PC-3 (cell line): ENCODE data around the gene DIO1. TPM values are rescaled to one million over a fixed set of nuclear protein-coding genes. Genes with fewer than 3 reads are reported as not detected.

ENCODE experiments used
- ATAC-seq: fragments of 200-7000 bp; cut with Tn5 transposase; 2 replicates; pipeline ENCODE4 v1.9.1; 2020; ENCODE audit warnings: mild to moderate bottlenecking, moderate library complexity
- BruUV-seq: library from RNA; stranded (reverse); fragments of 400-500 nt; replicated peaks from 2 replicates; lab custom pipeline; 2021; lab: Mats Ljungman, UMichigan
- CTCF ChIA-PET: fragments of 300-600 bp; sonication (Branson Sonifier 250); formaldehyde crosslinking; loops from one replicate; lab custom pipeline; 2022; ENCODE audit warnings: antibody characterized with exemption; lab: Charles Lee
- POLR2A ChIA-PET: fragments of 300-600 bp; sonication (Branson Sonifier 250); formaldehyde crosslinking; loops from one replicate; lab custom pipeline; 2022; ENCODE audit warnings: antibody characterized with exemption; ENCODE audit not compliant: unreplicated experiment; lab: Charles Lee
- DNase-seq: peaks from one replicate; pipeline ENCODE4 v3.0.0-alpha.2; 2015
- H2AFZ ChIP-seq: fragments of 300-600 bp; sonication (generic); 2 replicates; pipeline ENCODE4 v1.6.0; 2016; ENCODE audit warnings: antibody characterized with exemption, low read length
- H3F3A ChIP-seq: fragments of 300-600 bp; sonication (generic); one replicate; pipeline ENCODE4 v1.6.0; 2017; ENCODE audit warnings: antibody characterized with exemption, low read length, control low read depth, mild to moderate bottlenecking; ENCODE audit not compliant: unreplicated experiment
- H3K27ac ChIP-seq: fragments of 300-600 bp; sonication (generic); 2 replicates; pipeline ENCODE4 v1.5.1; 2016; ENCODE audit warnings: mild to moderate bottlenecking, low read length
- H3K27me3 ChIP-seq: fragments of 300-600 bp; sonication (generic); 2 replicates; pipeline ENCODE4 v1.6.1; 2016; ENCODE audit warnings: low read length, mixed read lengths
- H3K36me3 ChIP-seq: fragments of 300-600 bp; sonication (generic); 2 replicates; pipeline ENCODE4 v1.6.1; 2016; ENCODE audit warnings: low read depth, mixed run types, low read length, mixed read lengths
- H3K4me1 ChIP-seq: fragments of 300-600 bp; sonication (generic); 2 replicates; pipeline ENCODE4 v1.5.1; 2016; ENCODE audit warnings: low read length; ENCODE audit not compliant: insufficient read depth
- H3K4me2 ChIP-seq: fragments of 300-600 bp; sonication (generic); 2 replicates; pipeline ENCODE4 v1.6.0; 2016; ENCODE audit warnings: low read length
- H3K4me3 ChIP-seq: fragments of 300-600 bp; sonication (generic); 2 replicates; pipeline ENCODE4 v1.5.1; 2016; ENCODE audit warnings: mild to moderate bottlenecking, low read length, mixed read lengths
- H3K79me2 ChIP-seq: fragments of 300-600 bp; sonication (generic); 2 replicates; pipeline ENCODE4 v1.6.1; 2017; ENCODE audit warnings: low read length, mixed read lengths
- H3K9ac ChIP-seq: fragments of 300-600 bp; sonication (generic); 2 replicates; pipeline ENCODE4 v1.6.0; 2016; ENCODE audit warnings: mild to moderate bottlenecking, low read length
- H3K9me2 ChIP-seq: fragments of 300-600 bp; sonication (generic); replicated peaks from 2 replicates; pipeline ENCODE4 v1.6.1; 2016; ENCODE audit warnings: mixed run types, low read length, mixed read lengths
- H3K9me3 ChIP-seq: fragments of 300-600 bp; sonication (generic); 2 replicates; pipeline ENCODE4 v1.6.1; 2016; ENCODE audit warnings: low read length, mixed read lengths
- H4K20me1 ChIP-seq: fragments of 300-600 bp; sonication (generic); 2 replicates; pipeline ENCODE4 v1.6.1; 2016; ENCODE audit warnings: low read length, mixed read lengths
- CTCF ChIP-seq: fragments of 300-600 bp; sonication (generic); conservative IDR thresholded peaks from 2 replicates; pipeline ENCODE4 v1.5.1; 2017; ENCODE audit warnings: antibody characterized with exemption, low read depth, mild to moderate bottlenecking, low read length
- EZH2 ChIP-seq: fragments of 300-600 bp; sonication (generic); IDR thresholded peaks from one replicate; pipeline ENCODE4 v1.6.1; 2017; ENCODE audit warnings: antibody characterized with exemption, mild to moderate bottlenecking, low read length; ENCODE audit not compliant: unreplicated experiment
- EZH2phosphoT487 ChIP-seq: fragments of 300-600 bp; sonication (generic); IDR thresholded peaks from 2 replicates; pipeline ENCODE4 v1.6.1; 2018; ENCODE audit warnings: mild to moderate bottlenecking, antibody characterized with exemption, low read length, borderline replicate concordance
- intact Hi-C: fragments of 100-400 bp; cut with micrococcal nuclease; formaldehyde crosslinking; loops from 2 replicates; pipeline ENCODE4 v1.9.0; 2023
- total RNA-seq: library from RNA; depleted of rRNA; stranded (reverse); fragments of >200 nt; gene quantifications from 2 replicates; pipeline ENCODE4 v1.2.3, GENCODE V29; 2014

Gene DIO1
- total RNA-seq, 1 experiment from 2014 or later: not detected

DNA sequence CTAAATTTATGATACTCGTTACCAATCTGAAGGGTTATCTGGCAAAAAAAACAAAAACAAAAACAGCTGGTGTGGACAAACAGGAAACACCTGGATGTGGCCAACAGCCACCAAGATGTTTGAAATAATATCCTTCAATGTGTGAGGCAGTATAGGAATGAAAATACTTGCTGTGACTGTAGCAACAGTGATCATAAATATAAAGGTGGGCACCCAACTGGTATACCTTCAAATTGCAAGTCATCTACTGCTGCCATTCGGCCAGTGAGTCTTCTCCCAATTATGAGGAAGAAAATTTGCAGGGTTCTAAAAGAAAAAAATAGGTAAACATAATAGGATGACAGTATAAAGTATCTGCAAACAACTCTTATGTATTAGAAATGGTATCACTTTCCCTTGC is 5.3 kb upstream of the DIO1 start:
- no peak for TF ChIP-seq EZH2
- no peak for TF ChIP-seq CTCF
- no peak for TF ChIP-seq EZH2phosphoT487
- DNase-seq (no peak), ATAC-seq (no peak)
- Histone ChIP-seq H3K4me3 (peak overlapping the region; percentile 94), H3K27ac (no peak overlapping the region), H3K36me3 (no peaks in the 10 kb centered on the region), H3F3A (no peaks in the 10 kb centered on the region), H2AFZ (peak overlapping the region; percentile 85; the same call in 1 of the 2 replicates), H3K9me3 (no peaks in the 10 kb centered on the region), H3K27me3 (no peaks in the 10 kb centered on the region), H3K4me2 (peak overlapping the region; percentile 88), H3K9me2 (no peaks in the 10 kb centered on the region), H4K20me1 (no peaks in the 10 kb centered on the region), H3K9ac (peak overlapping the region; percentile 78; the same call in 1 of the 2 replicates), H3K4me1 (peaks cover 15% of the 10 kb centered on the region), H3K79me2 (0 out of 2 replicates have a peak, but pooled peaks cover 3% of the 10 kb centered on the region)
- intact Hi-C loops: no loop called here
- CTCF ChIA-PET: no interaction called here
- BruUV-seq: no TSS peak
- POLR2A ChIA-PET: interaction anchor here (0.6 kb wide), 1 partner anchor 59 kb away, joined by 4 read pairs; no protein-coding TSS in a partner anchor

DNA sequence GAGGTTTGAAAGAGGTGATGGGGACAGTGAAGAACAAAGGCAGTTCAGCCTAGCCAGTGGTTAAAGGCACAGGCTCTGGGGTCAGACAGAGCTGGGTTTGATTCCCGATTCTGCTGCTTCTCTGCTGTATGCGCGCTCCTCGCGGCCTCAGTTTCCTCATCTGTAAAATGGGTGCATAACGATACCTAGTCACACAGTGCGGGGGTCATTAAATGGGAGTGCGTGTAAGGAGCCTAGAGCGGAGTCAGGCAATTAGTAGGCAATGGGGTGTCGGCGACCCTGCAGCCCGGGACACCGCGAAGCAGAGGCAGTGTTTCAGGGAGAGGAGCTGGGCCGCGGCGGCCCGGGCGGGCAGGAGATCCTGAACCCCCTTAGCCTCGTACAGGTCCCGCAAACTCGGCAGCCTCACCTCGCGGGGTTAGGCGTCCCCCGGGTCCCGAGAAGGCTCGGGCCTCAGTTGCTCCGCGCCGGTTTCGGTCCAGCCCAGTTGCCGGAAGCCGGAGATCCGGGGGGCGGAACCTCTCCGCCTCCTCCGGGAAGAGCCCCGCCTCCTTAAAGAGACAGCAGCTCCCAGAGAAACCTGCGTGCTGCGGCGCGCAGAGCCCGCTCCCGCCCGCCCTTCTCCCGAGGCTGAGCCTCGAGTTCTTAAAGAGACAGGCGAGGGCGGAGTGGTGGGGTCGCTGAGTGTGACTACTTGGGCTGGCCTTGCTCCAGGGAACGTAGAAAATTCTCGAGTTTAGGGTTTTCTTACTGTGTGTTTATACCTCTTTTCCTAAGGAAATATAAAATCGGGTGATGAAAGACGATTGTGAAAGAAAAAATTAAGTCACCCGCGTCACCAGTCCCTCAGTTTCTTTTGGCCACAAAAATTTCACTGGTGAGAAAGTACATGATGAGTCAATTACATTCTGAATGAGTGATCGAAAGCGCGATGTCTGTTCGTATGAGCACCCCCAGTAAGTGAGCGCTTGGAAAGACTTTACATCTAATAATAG is 4.4 kb upstream of the DIO1 start, which contains the start of gene YIPF1:
Gene YIPF1, minus strand, starts transcription at position 494 of the 995 bp plus-strand sequence. CDS start 860 bp downstream, outside the sequence.
- no peaks in the 10 kb centered on the region for H4K20me1 ChIP-seq
- CTCF ChIA-PET: no interaction called here
- no peak for TF ChIP-seq EZH2phosphoT487
- TF ChIP-seq CTCF: no peak
- no peak for TF ChIP-seq EZH2
- POLR2A ChIA-PET: interaction anchor here (0.6 to 1.3 kb wide), 3 partner anchors 56 to 403 kb away, joined by 4 to 7 read pairs (median 4); partner anchors contain the start of gene IFT25
- H3K27ac ChIP-seq: peak within 1 kb of the TSS; percentile 30
- no peaks in the 10 kb centered on the region for H3F3A ChIP-seq
- H3K9me3 ChIP-seq: no peaks in the 10 kb centered on the region
- intact Hi-C loops: loop anchor here (2.0 kb wide), 1 partner anchor 55 kb away; the partner anchor contains the start of gene IFT25
- H3K4me1 ChIP-seq: peaks cover 15% of the 10 kb centered on the region
- peak within 1 kb of the TSS; percentile 78 for H3K9ac ChIP-seq
- ATAC-seq (peak; percentile 99), DNase-seq (peak; percentile 91)
- H3K4me3 ChIP-seq: peak within 1 kb of the TSS; percentile 94
- H3K9me2 ChIP-seq: no peaks in the 10 kb centered on the region
- 0 out of 2 replicates have a peak, but pooled peaks cover 3% of the 10 kb centered on the region for H3K79me2 ChIP-seq
- H3K4me2 ChIP-seq: peak within 1 kb of the TSS; percentile 88
- H3K36me3 ChIP-seq: no peaks in the 10 kb centered on the region
- H3K27me3 ChIP-seq: no peaks in the 10 kb centered on the region
- BruUV-seq: TSS peak; percentile 62
- H2AFZ ChIP-seq: peak within 1 kb of the TSS; percentile 85
